GM18508 (cell line): ENCODE results near the gene CAPN15.
"Not testable (repeated sequence)": the region's sequence is repeated elsewhere in the genome, so short reads cannot be mapped to it uniquely, and the experiment has no call there.

Experiments used
- ATAC-seq: cut with Tn5 transposase; IDR thresholded peaks from one replicate; pipeline ENCODE4 v1.9.1; 2021; ENCODE audit warnings: moderate number of reproducible peaks; ENCODE audit not compliant: insufficient read depth, unreplicated experiment

CAPN15 gene

GRCh38 chr16:505479-506245 is 21.9 kb upstream of the CAPN15 start:
- no peak for ATAC-seq

GRCh38 chr16:506246-506546 is 21.3 kb upstream of the CAPN15 start:
- ATAC-seq: no peak

- ATAC-seq: not testable (repeated sequence)
Observed at GRCh38 chr16:507527-507926, 20.0 kb upstream of the CAPN15 start.

GRCh38 chr16:507996-508395 is 19.5 kb upstream of the CAPN15 start:
- ATAC-seq: no peak

- ATAC-seq: no peak
Observed at GRCh38 chr16:508884-509736, 18.4 kb upstream of the CAPN15 start.

GRCh38 chr16:510066-510825 is 17.3 kb upstream of the CAPN15 start:
- no peak for ATAC-seq

- no peak for ATAC-seq
Observed at GRCh38 chr16:512802-513201, 14.7 kb upstream of the CAPN15 start.

- ATAC-seq: no peak
Observed at GRCh38 chr16:513950-514349, 13.6 kb upstream of the CAPN15 start.

GRCh38 chr16:515175-515938 is 12.2 kb upstream of the CAPN15 start:
- ATAC-seq: no peak

GRCh38 chr16:515939-516226 is 11.6 kb upstream of the CAPN15 start:
- ATAC-seq: no peak

GRCh38 chr16:516301-516700 is 11.2 kb upstream of the CAPN15 start:
- no peak for ATAC-seq

- ATAC-seq: no peak
Observed at GRCh38 chr16:518858-519257, 8.7 kb upstream of the CAPN15 start.

GRCh38 chr16:519425-519824 is 8.1 kb upstream of the CAPN15 start:
- no peak for ATAC-seq

- no peak for ATAC-seq
Observed at GRCh38 chr16:519841-520687, 7.4 kb upstream of the CAPN15 start.

- no peak for ATAC-seq
Observed at GRCh38 chr16:520847-521246, 6.7 kb upstream of the CAPN15 start.

- no peak for ATAC-seq
Observed at GRCh38 chr16:521381-522210, 5.9 kb upstream of the CAPN15 start.

GRCh38 chr16:522320-523096 is 5.0 kb upstream of the CAPN15 start:
- ATAC-seq: no peak

GRCh38 chr16:523097-523741 is 4.3 kb upstream of the CAPN15 start:
- no peak for ATAC-seq
